NCI-H345 treated with DMSO at 0.1 percent for 48 hours (cell line): ENCODE measurements around the gene LARP4.
A peak's percentile ranks its signal among the peaks of the same experiment; 100 is the strongest.
"Not testable (repeated sequence)": the region's sequence is repeated elsewhere in the genome, so short reads cannot be mapped to it uniquely, and the experiment has no call there.

Source experiments
- DNase-seq: peaks from one replicate; lab custom pipeline; 2025; ENCODE audit not compliant: unreplicated experiment; lab: John Stamatoyannopoulos, UW

LARP4 gene

GRCh38 chr12:50400638-50401499 is at the start of gene LARP4:
LARP4 (plus strand) TSS chr12:50400885; CDS start chr12:50401011, 126 bp downstream.
- DNase-seq: peak; percentile 60

DNA sequence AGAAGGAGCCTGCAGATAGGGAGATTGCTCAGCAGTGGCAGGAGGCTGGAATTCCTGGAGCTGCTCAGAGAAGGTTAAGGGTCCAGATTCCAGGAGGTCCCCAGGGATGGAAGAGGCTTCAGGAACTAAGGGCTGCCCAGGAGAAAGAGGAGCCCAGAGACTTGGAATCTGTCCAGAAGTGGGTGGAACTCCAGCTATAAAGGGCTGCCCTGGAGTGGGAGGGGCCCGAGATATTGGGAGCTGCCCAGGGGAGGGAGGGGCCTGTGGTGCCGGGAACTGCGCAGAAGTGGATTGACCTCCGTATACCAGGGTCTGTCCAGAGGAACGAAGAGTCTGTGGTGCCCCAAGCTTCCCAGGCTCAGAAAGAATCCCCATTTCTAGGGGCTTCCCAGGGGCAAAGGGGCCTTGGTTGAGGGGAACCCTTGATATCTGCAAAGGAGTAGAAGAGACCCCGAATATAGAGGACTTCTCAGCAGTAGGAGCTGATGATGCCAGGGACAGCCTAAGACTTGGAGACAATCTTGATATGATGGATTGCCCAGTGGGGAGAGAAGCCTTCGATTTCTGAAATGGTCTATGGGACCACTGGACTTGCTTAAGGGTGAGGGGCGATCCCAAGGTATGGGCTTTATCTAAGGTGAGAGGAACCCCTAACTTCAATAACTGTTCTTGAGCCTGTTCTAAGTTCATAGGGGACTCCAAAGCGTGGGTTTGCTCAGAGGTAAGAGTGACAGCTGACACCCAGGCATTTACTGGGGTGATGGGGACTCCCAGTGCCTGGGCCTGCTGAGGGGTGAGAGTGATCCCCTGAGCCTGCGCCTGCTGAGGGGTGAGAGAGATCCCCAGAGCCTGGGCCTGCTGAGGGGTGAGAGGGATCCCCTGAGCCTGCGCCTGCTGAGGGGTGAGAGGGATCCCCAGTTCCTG is 49.3 kb upstream of the LARP4 start:
- DNase-seq: no peak

DNA sequence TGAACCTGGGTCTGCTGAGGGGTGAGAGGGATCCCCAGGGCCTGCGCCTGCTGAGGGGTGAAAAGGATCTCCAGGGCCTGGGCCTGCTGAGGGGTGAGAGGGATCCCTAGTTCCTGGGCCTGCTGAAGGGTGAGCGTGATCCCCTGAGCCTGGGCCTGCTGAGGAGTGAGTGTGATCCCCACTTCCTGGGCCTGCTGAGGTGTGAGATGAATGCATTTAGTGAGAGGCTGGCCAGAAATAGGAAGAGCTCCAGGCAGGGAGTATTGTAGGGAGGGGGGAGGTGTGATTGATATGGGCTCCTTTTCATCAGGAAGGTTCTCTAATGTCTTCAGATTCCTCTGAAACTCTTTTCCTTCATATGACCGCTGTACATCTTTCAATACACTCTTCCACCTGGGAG is 47.3 kb upstream of the LARP4 start:
- no peak for DNase-seq

DNA sequence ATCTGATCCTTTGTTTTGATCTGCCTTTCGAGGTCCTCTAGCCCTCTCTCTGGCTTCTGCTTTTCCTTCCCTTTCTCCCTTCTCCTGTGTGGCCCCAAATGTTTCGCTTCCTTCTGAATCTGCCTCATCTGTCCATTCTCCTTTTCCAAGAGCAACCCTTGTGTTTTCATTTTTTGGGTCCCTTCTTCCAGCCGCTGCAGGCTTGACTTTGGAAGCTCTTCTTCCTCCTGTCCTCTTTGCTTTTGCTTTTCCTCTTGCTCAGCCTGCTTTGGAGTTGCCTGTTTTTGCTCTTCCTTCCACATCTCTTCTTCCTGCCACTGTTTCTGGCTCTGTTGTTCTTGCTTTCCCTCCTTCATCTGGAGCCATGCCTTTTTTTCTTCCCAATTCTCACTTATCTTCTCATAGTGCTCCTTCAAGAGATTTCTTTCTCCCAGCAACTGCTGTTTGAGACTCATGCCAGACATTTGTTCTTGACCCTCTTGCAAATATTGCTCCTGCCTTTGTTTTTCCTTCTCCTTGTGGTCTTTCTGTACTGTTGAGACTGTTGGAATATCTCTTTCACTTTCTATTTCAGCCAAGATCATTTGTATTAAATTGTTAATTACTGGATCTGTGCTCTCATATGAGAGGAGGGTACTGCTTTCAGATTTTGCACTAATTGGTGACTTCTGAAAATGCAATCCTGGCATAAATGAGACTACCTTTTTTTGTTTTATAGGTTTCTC is 46.7 kb upstream of the LARP4 start:
- DNase-seq: no peak

- no peak for DNase-seq
Observed at GRCh38 chr12:50354908-50355307, 45.8 kb upstream of the LARP4 start.

DNA sequence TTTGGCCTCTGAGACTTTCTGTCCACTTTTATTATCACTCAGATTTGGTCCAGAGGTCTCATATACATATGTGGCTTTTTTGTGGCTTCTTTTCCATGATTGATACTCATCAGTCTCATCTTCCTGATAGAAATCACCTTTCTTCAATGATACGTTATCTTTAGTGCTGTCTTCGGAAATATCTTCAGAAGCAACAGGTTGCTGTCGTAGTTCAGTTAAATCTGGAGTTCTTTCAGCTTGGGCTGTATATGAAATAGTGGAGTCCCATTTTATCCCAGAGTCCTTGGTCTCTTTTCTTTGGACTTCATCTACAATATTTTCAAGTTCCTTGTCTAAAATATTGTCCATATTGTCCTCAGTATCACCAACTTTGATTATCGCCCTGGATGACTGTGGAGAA is 45.3 kb upstream of the LARP4 start:
- no peak for DNase-seq

DNA sequence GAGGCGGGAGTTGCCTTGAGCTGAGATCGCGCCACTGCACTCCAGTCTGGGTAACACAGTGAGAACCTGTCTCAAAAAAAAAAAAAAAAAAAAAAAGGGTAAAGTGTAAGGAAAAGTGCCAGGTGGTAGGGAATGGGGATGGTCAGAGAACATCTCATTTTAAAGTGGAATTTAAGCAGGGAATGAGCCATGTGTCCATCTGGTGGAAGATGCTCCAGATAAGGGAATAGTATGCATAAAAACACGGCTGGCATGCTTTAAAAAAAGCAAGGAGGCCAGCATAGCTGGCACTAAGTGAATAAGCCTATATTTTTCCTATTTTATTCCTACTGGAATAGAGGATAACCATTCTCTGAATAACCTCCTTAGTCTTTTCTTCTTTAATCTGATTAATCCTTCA is 38.0 kb upstream of the LARP4 start:
- DNase-seq: no peak

DNA sequence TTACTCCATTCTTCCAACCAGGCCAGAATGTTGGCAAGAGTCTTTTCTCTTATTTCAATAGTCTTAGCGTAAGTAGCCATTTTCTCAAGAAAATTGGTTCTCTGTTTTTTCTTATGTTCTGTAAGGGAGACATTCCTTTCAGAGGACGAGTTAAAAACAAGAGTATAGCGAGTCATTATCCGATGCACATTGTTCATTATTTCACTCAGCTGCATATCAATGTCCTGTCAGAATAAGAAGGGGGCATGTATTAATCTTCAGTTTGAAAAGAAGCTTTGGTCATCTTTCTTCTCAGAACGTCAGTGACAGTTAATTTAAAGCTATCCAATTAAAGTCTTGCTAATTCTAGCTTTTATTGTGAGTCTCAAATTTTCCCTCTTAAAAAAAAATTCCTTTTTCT is 37.5 kb upstream of the LARP4 start:
- no peak for DNase-seq

DNA sequence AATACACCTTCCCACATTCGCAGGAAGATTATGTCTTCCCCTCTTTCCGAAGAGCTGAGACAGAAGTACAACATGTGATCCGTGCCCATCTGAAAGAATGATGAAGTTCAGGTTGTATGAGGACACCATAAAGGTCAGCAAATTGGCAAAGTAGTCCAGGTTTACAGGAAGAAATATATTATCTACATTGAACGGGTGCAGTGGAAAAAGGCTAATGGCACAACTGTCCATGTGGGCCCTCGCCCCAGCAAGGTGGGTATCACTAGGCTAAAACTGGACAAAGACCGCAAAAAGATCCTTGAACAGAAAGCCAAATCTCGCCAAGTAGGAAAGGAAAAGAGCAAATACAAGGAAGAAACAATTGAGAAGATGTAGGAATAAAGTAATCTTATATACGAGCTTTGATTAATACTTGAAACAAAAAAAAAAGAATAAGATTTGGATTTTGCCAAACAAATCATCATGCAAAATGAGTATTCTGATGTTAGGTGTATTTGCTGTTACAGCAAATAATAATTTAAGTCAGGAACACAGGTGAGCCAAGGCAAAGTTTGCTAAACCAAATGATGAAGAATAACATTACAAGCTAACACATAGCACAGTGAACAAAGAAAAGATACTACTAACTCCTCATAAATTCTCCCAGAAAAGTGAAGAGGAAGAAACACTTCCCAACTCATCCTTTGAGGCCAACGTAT is 34.8 kb upstream of the LARP4 start:
- DNase-seq: no peak

DNA sequence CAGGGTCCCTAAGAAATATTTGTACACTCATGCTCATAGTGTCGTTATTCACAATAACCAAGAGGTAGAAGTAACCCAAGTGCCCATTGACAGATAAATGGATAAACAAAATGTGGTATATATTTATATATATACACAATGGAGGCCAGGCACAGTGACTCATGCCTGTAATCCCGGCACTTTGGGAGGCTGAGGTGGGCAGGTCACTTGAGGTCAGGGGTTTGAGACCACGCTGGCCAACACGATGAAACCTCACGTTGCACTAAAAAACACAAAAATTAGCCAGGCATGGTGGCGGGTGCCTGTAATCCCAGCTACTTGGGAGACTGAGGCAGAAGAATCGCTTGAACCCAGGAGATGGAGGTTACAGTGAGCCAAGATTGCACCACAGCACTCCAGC is 30.0 kb upstream of the LARP4 start:
- not testable (repeated sequence) for DNase-seq

- DNase-seq: no peak
Observed at GRCh38 chr12:50375802-50376201, 24.9 kb upstream of the LARP4 start.

DNA sequence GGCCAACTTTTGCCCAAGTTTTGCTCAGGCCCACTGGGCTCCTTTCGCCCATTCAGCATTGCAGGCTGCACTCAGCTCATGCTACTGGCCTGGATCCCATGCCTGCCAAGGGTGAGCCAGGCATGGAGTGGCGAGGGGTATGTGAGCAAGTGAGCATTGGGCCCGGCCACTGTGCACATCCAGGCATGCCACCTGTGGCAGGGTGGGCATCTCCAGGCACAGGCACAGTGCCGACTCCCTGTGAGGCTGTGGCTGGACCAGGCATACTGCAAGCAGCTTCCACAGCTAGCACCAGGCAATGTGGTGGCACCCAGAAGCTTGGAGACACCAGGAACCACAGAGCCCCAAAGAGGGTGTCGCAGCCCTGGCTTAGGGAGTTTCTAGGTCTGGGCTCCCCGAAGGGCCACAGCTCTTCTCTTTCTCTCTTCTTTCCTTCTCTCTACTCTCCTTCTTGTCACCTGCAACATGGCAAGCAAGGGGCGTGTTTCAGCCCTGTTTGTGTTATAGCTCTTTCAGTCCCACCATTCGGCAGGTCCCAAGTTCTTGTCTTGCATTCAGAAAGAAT is 19.8 kb upstream of the LARP4 start:
- DNase-seq: no peak

DNA sequence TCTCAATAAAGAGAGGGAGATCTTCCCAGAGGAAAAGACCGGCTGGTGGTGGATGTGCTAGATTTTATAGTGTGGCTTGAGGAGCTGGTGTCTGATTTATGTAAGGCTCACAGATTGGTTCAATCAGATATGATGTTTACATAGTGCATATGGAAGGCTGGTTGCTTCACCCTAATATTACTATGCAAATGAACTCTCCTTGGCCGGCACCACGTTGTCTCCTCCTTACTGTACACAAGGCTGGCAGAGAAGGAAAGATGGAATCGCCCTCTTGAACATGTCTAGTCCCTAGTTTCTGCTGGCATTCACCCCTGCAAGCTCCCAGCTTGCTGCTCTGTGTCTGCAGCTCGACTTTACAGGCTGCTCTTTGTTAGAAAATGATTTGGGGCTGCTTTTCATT is 13.2 kb upstream of the LARP4 start:
- no peak for DNase-seq

- no peak for DNase-seq
Observed at GRCh38 chr12:50387972-50388478, 12.7 kb upstream of the LARP4 start.

- DNase-seq: not testable (repeated sequence)
Observed at GRCh38 chr12:50388793-50389192, 11.9 kb upstream of the LARP4 start.

- DNase-seq: no peak
Observed at GRCh38 chr12:50390316-50390741, 10.4 kb upstream of the LARP4 start.

GRCh38 chr12:50394469-50395029 is 6.1 kb upstream of the LARP4 start:
- no peak for DNase-seq

- DNase-seq: no peak
Observed at GRCh38 chr12:50397117-50397650, 3.5 kb upstream of the LARP4 start.

- no peak for DNase-seq
Observed at GRCh38 chr12:50398931-50399330, 1.8 kb upstream of the LARP4 start.
